ENCODE results near the gene JADE3.
"Not testable (repeated sequence)": the region's sequence is repeated elsewhere in the genome, so short reads cannot be mapped to it uniquely, and the experiment has no call there.

JADE3 gene

DNA sequence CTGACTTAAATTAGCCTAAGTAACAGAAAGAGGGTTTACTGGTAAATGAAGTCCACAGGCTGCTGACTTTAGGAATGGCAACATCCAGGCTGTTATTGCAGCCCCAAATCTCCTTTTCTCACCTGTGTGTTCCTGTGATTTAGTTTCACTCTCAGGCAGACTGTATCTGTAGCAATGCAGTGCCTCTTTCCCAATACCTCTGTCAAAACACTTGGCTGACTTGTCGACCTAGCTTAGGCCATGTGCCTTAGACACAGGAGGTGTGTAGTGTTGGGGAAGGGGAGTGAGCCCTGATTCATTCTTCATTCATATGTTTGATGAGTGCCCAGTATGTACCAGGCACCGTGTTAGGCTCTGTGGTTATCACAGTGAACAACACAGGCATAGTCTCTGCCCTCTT is 46.9 kb downstream of the JADE3 start:
- no peak overlapping the region for H3K27ac ChIP-seq (ENCODE audit: low read depth, low read length)
- peaks cover 0 to under 1% of the 10 kb centered on the region in 2 donors for H3K4me1 ChIP-seq (ENCODE audit: control insufficient read depth in 1 of 2, insufficient read depth in 2 of 2, low read length in 2 of 2)
- no peaks in the 10 kb centered on the region for H3K27me3 ChIP-seq (ENCODE audit: control insufficient read depth in 1 of 2, insufficient read depth in 2 of 2, low read length in 2 of 2)

DNA sequence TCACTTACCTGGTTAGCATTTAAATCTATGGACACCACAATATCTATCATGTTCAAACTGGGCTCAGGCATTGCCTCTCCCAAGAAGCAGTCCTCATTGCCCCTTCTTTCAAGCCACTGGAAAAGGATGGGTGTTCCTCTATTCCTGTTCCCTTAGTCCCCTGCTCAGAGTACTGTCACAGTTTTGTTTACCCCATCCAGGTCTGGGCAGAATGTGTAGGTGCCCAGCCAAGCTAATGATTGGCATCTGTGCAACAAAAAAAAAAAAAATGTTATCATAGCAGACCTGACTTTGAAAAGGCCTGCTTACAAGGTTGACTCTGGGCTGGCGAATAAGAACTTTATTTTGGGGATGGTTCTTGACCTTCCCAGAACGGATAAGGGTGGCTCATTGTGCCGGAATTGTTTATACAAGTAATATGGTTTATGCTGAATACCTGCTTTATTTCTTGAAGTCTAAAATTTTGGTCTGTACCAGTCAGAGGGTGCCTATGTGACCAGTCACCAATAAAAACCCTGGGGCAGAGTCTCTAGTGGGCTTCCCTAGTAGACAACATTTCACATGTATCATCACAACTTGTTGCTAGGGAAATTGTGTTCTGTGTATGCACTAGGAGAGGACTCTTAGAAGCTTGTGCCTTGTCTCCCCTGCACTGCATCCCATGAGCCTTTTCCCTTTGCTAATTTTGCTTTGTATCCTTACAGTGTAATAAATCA is 47.9 kb downstream of the JADE3 start:
- H3K36me3 ChIP-seq (ENCODE audit: control insufficient read depth in 1 of 2, insufficient read depth in 2 of 2, low read length in 2 of 2) = no peaks in the 10 kb centered on the region

More for the DNA sequence above, 46.9 kb downstream of the JADE3 start:
- Histone ChIP-seq H3K4me3 (ENCODE audit: low read depth in 1 of 2, low read length in 2 of 2) (no peak overlapping the region), H3K9me3 (ENCODE audit: control insufficient read depth in 1 of 2, low read length in 2 of 2) (no peaks in the 10 kb centered on the region), H3K9ac (ENCODE audit: low read depth in 1 of 2, low read length in 2 of 2) (no peak overlapping the region), H3K36me3 (ENCODE audit: control insufficient read depth in 1 of 2, insufficient read depth in 2 of 2, low read length in 2 of 2) (no peaks in the 10 kb centered on the region)

DNA sequence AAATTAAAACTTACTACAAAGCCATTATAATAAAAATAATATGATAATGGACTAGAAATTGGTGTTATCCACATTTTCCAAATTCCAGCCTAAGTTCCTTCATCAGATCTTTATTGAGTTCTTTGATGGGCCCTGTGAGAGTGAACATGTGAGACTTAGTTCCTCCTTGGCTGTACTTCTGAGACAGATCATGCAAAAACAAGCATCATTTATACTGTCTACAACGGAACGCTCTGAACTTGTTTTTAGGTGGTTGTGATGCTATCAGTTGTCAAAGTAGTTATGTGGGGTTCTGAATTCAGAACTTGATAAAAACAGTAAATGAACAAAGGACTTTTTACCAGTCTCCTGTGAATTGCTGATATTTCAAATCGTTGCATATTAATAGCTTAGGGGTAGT is 48.9 kb downstream of the JADE3 start:
- Histone ChIP-seq H3K27me3 (ENCODE audit: control insufficient read depth in 1 of 2, insufficient read depth in 2 of 2, low read length in 2 of 2) (no peaks in the 10 kb centered on the region), H3K9me3 (ENCODE audit: control insufficient read depth in 1 of 2, low read length in 2 of 2) (no peaks in the 10 kb centered on the region), H3K27ac (ENCODE audit: low read depth, low read length) (no peak overlapping the region), H3K36me3 (ENCODE audit: control insufficient read depth in 1 of 2, insufficient read depth in 2 of 2, low read length in 2 of 2) (no peaks in the 10 kb centered on the region), H3K9ac (ENCODE audit: low read depth in 1 of 2, low read length in 2 of 2) (no peak overlapping the region), H3K4me1 (ENCODE audit: control insufficient read depth in 1 of 2, insufficient read depth in 2 of 2, low read length in 2 of 2) (no peaks in the 10 kb centered on the region), H3K4me3 (ENCODE audit: low read depth in 1 of 2, low read length in 2 of 2) (no peak overlapping the region)

More for the DNA sequence above, 47.9 kb downstream of the JADE3 start:
- no peaks in the 10 kb centered on the region for H3K27me3 ChIP-seq (ENCODE audit: control insufficient read depth in 1 of 2, insufficient read depth in 2 of 2, low read length in 2 of 2)
- no peaks in the 10 kb centered on the region for H3K9me3 ChIP-seq (ENCODE audit: control insufficient read depth in 1 of 2, low read length in 2 of 2)
- H3K9ac ChIP-seq (ENCODE audit: low read depth in 1 of 2, low read length in 2 of 2) = no peak overlapping the region
- no peak overlapping the region for H3K4me3 ChIP-seq (ENCODE audit: low read depth in 1 of 2, low read length in 2 of 2)
- H3K4me1 ChIP-seq (ENCODE audit: control insufficient read depth in 1 of 2, insufficient read depth in 2 of 2, low read length in 2 of 2) = no peaks in the 10 kb centered on the region
- H3K27ac ChIP-seq (ENCODE audit: low read depth, low read length) = no peak overlapping the region

DNA sequence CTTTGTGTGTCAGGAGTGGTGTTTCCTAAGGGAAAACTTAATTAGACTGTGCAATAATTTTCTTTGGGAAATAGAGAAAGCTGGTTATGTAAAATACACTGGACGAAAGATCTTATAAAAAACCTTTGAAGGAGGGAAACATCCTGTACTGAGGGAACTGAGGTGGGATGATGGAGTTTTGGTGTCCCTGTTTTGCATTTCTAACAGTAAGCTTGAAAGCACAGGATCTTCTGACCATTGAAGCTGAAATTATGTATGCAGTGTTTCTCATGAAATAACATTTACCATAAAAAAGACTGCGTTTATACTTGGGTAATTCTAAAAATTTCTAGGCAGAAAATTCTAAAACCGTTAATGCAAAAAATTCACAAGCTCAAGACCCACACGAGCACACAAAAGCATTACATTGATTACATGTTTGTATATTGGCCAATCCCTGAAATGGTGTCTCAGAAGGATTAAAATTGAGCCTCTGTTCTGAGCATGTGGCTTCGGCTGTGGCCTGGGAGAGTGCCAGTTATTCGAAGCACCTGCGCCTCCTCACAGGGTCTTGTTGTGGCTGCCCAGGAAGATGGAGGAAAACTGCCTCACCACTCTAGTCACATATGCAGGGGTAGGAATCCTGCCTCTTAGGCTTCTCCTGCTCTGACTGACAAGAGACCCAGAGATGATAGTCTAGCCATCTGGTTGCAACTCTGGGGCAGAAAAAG is 49.5 kb downstream of the JADE3 start:
- H3K27ac ChIP-seq (ENCODE audit: low read depth, low read length) = no peak overlapping the region
- no peaks in the 10 kb centered on the region for H3K36me3 ChIP-seq (ENCODE audit: control insufficient read depth in 1 of 2, insufficient read depth in 2 of 2, low read length in 2 of 2)
- no peak overlapping the region for H3K9ac ChIP-seq (ENCODE audit: low read depth in 1 of 2, low read length in 2 of 2)
- H3K4me3 ChIP-seq (ENCODE audit: low read depth in 1 of 2, low read length in 2 of 2) = no peak overlapping the region
- H3K9me3 ChIP-seq (ENCODE audit: control insufficient read depth in 1 of 2, low read length in 2 of 2) = no peaks in the 10 kb centered on the region
- H3K27me3 ChIP-seq (ENCODE audit: control insufficient read depth in 1 of 2, insufficient read depth in 2 of 2, low read length in 2 of 2) = no peaks in the 10 kb centered on the region
- no peaks in the 10 kb centered on the region for H3K4me1 ChIP-seq (ENCODE audit: control insufficient read depth in 1 of 2, insufficient read depth in 2 of 2, low read length in 2 of 2)

DNA sequence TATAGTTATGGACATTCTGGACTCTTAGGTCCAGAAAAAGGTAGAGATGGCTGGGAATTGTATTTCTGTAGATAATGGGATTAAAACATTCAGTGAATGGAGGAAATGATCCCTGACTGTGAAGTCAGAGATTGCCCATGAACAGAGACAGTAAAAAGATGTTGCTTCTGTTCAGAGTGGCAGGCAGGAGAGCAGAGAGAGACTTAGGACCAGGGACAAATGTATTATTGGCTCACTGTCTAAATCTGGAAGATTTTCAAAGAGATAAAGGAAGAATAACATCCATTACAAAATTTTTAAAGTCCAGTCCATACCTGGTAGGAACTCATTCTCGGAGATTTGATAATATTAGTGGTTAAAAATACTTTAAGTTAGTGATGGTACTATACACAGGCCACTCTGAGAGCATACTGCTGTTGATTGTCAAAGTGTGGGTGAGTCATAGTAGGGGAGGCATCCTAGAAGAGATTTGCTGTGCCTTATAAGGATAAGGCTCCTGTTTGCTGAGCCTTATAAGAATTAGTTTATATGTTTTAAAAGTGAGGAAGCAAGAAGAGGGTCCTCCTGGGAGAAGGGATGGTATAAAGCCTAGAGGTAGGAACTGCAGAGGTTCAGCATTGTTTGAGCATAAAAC is 53.0 kb downstream of the JADE3 start:
- no peak overlapping the region for H3K4me3 ChIP-seq (ENCODE audit: low read depth in 1 of 2, low read length in 2 of 2)
- H3K4me1 ChIP-seq (ENCODE audit: control insufficient read depth in 1 of 2, insufficient read depth in 2 of 2, low read length in 2 of 2) = no peaks in the 10 kb centered on the region
- H3K27me3 ChIP-seq (ENCODE audit: control insufficient read depth in 1 of 2, insufficient read depth in 2 of 2, low read length in 2 of 2) = no peaks in the 10 kb centered on the region
- no peak overlapping the region for H3K9ac ChIP-seq (ENCODE audit: low read depth in 1 of 2, low read length in 2 of 2)
- H3K9me3 ChIP-seq (ENCODE audit: control insufficient read depth in 1 of 2, low read length in 2 of 2) = no peaks in the 10 kb centered on the region
- no peaks in the 10 kb centered on the region for H3K36me3 ChIP-seq (ENCODE audit: control insufficient read depth in 1 of 2, insufficient read depth in 2 of 2, low read length in 2 of 2)
- no peak overlapping the region for H3K27ac ChIP-seq (ENCODE audit: low read depth, low read length)

DNA sequence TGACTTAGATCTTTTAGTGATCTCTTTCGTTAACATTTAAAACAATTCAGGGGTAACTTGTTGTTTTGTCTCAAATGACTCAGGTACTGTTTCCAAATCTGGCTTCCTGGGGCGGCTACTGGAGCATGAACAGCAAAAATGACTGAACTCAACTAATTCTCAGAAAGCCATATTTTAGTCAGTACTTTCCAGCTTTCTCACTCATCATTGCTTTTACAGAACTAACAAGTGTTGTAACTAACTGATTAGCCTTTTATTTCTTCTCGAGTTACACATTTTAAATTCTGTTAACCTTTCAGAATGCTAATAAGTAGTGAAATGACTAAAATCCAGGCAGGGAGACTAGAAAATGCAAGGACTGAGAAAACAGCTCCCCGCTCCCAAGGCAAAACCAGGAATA is 55.3 kb downstream of the JADE3 start:
- Histone ChIP-seq H3K4me1 (ENCODE audit: control insufficient read depth in 1 of 2, insufficient read depth in 2 of 2, low read length in 2 of 2) (no peaks in the 10 kb centered on the region), H3K4me3 (ENCODE audit: low read depth in 1 of 2, low read length in 2 of 2) (no peak overlapping the region), H3K9me3 (ENCODE audit: control insufficient read depth in 1 of 2, low read length in 2 of 2) (no peaks in the 10 kb centered on the region), H3K27ac (ENCODE audit: low read depth, low read length) (no peak overlapping the region), H3K36me3 (ENCODE audit: control insufficient read depth in 1 of 2, insufficient read depth in 2 of 2, low read length in 2 of 2) (no peaks in the 10 kb centered on the region), H3K9ac (ENCODE audit: low read depth in 1 of 2, low read length in 2 of 2) (no peak overlapping the region), H3K27me3 (ENCODE audit: control insufficient read depth in 1 of 2, insufficient read depth in 2 of 2, low read length in 2 of 2) (no peaks in the 10 kb centered on the region)

DNA sequence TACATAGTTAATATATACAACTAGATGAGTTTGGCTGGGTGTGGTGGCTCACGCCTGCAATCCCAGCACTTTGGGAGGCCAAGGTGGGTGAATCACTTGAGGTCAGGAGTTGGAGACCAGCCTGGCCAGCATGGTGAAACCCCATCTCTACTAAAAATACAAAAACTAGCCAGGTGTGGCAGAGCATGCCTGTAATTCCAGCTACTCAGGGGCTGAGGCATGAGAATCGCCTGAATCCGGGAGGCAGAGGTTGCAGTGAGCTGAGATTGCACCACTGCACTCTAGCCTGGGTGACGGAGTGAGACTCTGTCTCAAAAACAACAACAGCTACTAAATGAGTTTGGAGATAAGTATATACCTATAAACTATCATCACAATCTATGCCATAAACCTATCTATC is 64.8 kb downstream of the JADE3 start:
- not testable (repeated sequence) for H3K27me3 ChIP-seq (ENCODE audit: control insufficient read depth in 1 of 2, insufficient read depth in 2 of 2, low read length in 2 of 2); H3K9me3 ChIP-seq (ENCODE audit: control insufficient read depth in 1 of 2, low read length in 2 of 2); H3K4me3 ChIP-seq (ENCODE audit: low read depth in 1 of 2, low read length in 2 of 2); H3K36me3 ChIP-seq (ENCODE audit: control insufficient read depth in 1 of 2, insufficient read depth in 2 of 2, low read length in 2 of 2); H3K9ac ChIP-seq (ENCODE audit: low read depth in 1 of 2, low read length in 2 of 2); H3K4me1 ChIP-seq (ENCODE audit: control insufficient read depth in 1 of 2, insufficient read depth in 2 of 2, low read length in 2 of 2); H3K27ac ChIP-seq (ENCODE audit: low read depth, low read length)

DNA sequence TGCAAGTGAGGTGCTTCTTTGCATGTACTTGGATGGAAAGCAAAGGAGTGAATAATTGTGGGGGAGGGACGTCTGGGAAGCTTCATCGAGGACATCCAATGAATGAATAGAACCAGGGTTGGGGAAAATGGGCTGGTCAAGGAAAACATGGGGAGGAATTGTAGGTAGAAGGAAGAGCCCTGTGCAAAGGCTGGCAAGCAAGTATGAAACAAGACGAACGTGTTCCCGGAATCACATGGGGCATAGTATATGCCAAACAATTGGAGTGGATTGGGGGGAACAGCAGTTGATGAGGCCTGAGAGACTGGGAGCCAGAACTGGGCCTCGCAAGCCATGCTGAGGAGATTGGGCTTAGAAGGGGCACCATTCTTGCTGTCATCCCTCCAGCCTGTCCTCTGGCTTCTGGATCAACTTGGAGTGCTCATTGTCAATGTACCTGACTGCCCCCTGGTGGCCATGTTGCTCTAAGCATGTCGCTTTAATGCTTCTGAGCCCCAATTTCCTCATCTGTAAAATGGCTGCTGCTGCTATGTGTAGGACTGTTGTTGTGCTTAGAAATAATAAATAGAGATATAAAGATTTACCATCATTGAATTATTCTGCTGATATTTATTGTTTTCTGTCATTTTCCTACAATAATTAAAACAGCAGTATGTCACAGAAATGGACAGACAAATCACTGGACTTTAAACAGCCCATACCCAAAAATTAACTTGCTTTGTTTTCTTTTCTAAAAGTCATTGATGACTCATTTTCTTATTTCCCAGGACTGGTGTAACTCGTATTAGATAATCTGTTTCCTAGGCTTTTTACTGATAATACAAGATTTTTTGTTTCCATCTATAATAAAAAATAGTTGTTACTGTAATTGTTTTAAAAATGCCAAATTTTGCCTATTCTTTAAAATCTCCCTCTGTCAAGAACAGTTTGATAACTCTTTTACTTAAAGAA is 66.4 kb downstream of the JADE3 start:
- no peak overlapping the region for H3K4me3 ChIP-seq (ENCODE audit: low read depth in 1 of 2, low read length in 2 of 2)
- H3K4me1 ChIP-seq (ENCODE audit: control insufficient read depth in 1 of 2, insufficient read depth in 2 of 2, low read length in 2 of 2) = no peaks in the 10 kb centered on the region
- no peaks in the 10 kb centered on the region for H3K27me3 ChIP-seq (ENCODE audit: control insufficient read depth in 1 of 2, insufficient read depth in 2 of 2, low read length in 2 of 2)
- H3K9me3 ChIP-seq (ENCODE audit: control insufficient read depth in 1 of 2, low read length in 2 of 2) = no peaks in the 10 kb centered on the region
- no peaks in the 10 kb centered on the region for H3K36me3 ChIP-seq (ENCODE audit: control insufficient read depth in 1 of 2, insufficient read depth in 2 of 2, low read length in 2 of 2)
- no peak overlapping the region for H3K9ac ChIP-seq (ENCODE audit: low read depth in 1 of 2, low read length in 2 of 2)
- H3K27ac ChIP-seq (ENCODE audit: low read depth, low read length) = no peak overlapping the region

DNA sequence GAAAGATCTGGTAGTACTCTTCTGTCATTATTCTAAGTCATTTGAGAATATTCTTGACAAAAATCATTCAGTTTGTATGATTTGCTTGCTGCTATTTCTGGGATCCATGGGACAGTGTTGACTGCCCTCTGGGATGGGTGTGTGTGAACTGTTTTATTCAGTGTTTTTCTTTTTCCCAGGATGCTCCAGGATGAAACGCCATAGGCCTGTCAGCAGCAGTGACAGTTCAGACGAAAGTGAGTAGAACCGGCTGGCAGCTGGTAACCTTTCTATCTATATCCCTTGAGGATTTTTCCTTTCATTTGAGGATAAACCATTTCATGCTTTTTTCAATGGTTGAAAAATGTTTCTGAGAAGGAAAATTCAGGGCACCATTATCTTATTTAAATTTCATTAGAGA is 72.5 kb downstream of the JADE3 start:
- Histone ChIP-seq H3K4me3 (ENCODE audit: low read depth in 1 of 2, low read length in 2 of 2) (no peak overlapping the region), H3K9ac (ENCODE audit: low read depth in 1 of 2, low read length in 2 of 2) (no peak overlapping the region), H3K27ac (ENCODE audit: low read depth, low read length) (no peak overlapping the region), H3K36me3 (ENCODE audit: control insufficient read depth in 1 of 2, insufficient read depth in 2 of 2, low read length in 2 of 2) (peaks cover 0 to 3% of the 10 kb centered on the region in 2 donors), H3K4me1 (ENCODE audit: control insufficient read depth in 1 of 2, insufficient read depth in 2 of 2, low read length in 2 of 2) (no peaks in the 10 kb centered on the region), H3K9me3 (ENCODE audit: control insufficient read depth in 1 of 2, low read length in 2 of 2) (no peaks in the 10 kb centered on the region), H3K27me3 (ENCODE audit: control insufficient read depth in 1 of 2, insufficient read depth in 2 of 2, low read length in 2 of 2) (no peaks in the 10 kb centered on the region)

All from duodenal mucosa (tissue), 2 donors.